Dermis blood vessel endothelial cell (primary cell): Measurements from ENCODE around the gene CDV3. TPM values are rescaled to one million over a fixed set of nuclear protein-coding genes. Genes with fewer than 3 reads are reported as not detected.
"Not testable (repeated sequence)": the region's sequence is repeated elsewhere in the genome, so short reads cannot be mapped to it uniquely, and the experiment has no call there.

Experiments used
- DNase-seq: peaks from one replicate; pipeline ENCODE4 v3.0.0; 2010
- total RNA-seq: library from RNA; depleted of rRNA; stranded (reverse); fragments of >200 nt; gene quantifications from 2 replicates; pipeline ENCODE4 v1.2.3, GENCODE V29; 2014

The CDV3 gene, protein sequence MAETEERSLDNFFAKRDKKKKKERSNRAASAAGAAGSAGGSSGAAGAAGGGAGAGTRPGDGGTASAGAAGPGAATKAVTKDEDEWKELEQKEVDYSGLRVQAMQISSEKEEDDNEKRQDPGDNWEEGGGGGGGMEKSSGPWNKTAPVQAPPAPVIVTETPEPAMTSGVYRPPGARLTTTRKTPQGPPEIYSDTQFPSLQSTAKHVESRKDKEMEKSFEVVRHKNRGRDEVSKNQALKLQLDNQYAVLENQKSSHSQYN
- 226 and 279 TPM in 2 replicates for total RNA-seq

DNA sequence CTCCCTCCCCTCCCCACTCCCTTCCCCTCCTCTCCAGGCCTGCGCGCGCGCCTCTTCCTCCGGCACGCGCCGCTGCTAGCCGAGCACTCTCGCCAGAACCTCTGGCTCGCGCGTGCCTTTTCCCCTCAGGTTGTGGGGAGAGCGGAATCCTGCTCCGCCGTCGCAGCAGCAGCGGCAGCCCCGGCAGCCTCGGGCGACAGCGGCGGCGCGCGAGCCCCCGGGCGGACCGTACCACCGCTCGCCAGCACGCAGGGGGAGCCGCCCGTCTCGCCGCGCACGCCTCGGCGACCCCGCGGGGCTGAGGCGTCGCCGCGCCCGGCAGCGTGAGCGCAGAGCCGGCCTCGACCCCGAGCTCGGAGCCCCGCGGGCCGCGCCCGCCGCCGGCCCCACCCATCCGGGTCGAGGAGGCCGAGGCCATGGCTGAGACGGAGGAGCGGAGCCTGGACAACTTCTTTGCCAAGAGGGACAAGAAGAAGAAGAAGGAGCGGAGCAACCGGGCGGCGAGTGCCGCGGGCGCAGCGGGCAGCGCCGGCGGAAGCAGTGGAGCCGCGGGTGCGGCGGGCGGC lies at the start of gene CDV3:
CDV3 (plus strand) TSS at position 58 of the 566 bp plus-strand sequence; CDS start at position 417, 359 bp downstream.
- DNase-seq: no peak

DNA sequence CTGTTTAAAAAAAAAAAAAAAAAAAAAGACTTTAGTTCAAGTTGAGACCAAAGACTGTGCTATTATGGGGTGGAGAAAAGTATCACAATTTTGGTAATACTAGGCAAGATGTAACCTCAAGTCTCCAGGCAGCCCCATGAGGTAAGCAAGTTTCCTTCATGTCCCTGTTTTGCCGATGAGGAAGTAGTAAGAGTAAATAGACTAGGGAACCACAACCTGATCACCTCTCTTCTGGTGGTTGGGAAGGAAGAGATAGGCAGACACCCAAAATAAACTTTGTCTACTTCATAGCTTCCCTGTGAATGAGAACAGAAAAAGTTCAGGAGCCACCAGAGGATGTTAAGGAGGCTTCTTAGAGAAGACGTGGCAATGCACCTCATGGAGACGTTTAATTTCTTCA lies 49.7 kb upstream of the CDV3 start:
- not testable (repeated sequence) for DNase-seq

DNA sequence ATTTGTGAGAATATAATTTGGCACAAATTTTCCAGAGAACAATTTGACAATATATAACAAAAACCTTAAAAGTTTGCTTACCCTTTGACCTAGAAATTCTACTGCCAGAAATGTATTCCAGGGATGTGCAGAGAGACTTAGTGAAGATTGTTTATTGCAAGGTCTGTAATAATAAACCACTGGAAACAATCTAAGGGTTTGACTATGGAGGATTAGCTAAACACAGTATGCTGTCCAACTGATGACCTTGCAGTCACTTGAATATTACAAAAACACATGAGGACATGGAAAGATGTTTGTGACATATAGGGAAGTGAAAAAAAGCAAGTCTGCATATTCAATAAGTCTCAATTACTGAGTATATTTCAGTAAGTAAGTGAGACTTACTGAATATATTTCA lies 48.1 kb upstream of the CDV3 start:
- no peak for DNase-seq

DNA sequence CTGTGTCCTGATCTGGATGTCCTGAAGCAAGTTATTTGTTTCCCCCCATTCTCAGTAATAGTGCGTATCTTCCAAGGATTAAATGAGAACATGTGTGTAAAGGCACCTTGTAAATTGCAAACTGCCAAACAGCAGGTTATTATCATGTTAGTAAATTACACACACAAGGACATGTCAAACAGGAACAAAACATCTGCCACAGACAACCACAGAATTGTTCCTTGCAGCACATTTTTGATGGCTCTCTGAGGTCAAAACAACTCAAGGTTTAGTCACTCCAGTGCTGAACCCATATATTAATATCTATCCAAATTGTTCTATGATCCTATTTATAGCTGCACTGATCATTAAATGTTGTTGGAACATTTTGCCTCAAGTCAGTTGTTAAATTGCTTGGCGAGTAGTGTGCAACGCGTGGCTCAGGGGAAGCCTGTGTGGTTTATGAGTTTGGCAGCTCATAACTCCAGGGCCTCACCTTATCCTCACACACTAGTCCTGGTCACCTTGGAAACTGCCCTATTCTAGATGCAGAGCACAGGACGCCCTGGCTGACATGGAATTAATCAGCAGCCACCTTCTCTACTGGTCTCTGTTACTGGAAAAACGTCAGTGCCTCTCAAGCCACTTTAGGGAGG lies 46.3 kb upstream of the CDV3 start:
- DNase-seq: no peak

DNA sequence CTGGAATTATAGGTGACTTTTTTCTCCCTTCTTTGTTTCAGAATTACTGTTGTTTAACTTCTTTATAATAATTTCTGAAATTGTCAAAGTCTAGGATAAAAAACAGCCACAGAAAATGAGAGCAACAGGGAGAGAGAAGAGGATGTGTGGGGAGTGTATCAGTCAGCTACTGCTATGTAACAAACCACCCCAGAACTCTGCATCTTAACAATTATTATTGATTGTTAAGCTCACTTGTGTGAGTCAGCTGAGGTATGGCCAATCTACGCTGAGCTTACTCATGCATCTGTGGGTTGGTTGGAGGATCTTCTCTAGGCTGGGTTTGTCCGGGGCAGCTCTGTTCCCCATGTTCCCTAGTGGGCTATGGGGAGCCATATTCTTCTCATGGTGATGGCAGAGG lies 43.7 kb upstream of the CDV3 start:
- DNase-seq: no peak

DNA sequence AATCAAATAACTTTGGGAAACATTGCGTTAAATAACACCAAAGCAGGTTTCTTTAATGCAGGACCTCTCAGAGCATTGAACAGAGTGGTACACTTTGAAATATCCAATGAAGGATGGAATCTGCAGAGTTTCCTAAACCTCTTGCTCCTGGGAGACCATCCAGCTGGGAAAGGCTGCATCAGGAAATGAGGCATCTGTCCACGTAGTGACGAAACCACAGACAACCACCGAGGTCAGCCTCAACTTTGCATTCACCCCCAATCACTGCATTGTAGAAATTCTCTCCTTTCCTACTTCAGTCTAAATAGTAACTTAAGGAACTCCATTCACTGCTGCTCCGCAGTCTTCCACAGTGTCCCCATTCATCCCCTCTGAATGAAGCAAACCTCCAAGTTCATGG lies 41.5 kb upstream of the CDV3 start:
- DNase-seq: peak; percentile 71

DNA sequence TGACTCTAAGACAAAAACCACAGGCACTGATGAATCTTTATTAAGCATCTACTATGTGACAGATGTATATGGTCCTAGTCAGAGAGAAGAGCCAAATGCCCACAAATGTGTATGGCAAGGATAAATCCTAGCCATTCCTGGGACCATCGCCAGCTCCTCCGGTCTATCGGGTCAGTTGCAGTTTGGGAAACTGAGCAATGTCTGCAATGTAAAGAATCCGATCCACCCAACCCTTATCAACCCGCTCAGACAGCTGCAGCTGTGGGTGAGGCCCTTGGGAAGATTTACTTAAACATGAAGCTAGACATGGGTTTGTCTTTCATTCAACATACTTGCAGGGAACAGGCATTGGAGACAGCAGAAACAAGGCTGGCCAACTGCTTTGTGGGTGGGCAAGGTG lies 40.5 kb upstream of the CDV3 start:
- no peak for DNase-seq

DNA sequence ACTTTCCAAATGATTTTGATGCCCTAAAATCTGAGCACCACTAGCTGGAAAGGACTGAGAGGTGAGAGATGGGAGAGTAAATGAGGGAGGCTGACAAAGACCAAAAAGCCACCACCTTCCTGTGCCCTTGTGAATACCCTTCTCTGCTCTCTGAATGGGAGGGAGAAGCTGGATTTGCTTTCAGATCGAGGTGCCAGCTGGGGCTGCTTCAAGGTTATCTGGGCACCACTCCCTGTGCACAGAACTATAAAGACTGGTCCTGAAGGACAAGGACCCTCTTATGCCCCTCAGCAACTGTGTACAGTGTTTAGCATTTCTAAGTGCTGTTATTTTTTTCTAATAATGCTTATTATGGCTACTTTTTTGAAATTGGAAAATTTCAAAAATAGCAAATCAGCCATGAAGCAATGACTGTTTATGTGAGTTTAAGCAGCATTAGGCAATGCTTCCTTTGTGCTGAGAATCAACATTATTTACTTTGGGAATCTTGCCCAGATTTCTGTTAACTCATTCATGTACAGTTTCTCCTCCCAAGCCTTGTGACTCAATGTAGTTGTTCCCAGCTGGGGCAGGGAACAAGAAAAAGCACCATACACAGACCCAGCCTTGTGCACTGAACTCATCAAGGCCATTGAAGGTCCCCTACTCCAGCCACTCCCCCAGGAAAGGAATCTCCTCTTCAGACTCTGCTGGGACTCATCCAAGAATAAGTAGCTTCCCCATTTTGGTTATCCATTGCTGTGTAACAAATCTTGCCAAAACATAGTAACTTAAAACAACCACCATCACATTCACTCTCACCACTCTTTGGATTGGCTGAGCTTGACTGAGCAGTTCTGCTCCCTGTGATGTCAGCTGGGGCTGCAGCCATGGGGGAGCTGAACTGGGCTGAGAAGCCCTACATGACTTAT lies 37.3 kb upstream of the CDV3 start:
- DNase-seq: peak; percentile 79

DNA sequence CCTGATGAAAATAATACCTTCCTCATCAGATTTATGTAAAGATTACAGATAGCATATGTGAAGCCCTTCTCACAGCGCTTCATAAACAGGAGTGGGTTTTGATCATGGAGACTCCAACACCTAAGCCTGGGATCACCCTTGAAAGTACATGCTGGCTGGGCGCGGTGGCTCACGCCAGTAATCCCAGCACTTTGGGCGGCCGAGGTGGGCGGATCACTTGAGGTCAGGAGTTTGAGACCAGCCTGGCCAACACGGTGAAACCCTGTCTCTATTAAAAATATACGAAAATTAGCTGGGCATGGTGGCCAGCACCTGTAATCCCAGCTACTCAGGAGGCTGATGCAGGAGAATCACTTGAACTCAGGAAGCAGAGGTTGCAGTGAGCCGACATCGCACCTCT lies 36.4 kb upstream of the CDV3 start:
- DNase-seq: not testable (repeated sequence)

DNA sequence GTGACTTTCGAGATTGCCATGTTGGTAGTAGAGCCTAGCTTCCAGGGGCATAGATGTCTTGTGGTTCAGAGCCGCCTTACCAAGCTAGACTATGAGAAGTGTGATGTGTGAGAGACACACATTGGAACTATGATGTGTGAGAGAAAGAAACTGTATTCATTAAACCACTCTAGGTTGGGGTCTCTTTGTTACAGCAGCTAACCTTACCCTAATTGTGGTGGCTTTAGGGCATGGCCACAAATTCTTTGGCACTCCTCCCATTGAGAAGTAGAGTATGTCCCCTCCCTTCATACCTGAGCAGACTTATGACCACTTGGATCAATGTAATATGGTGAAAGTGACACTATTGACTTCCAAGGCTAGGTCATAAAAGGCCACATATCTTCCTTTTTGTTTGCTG lies 35.3 kb upstream of the CDV3 start:
- no peak for DNase-seq

DNA sequence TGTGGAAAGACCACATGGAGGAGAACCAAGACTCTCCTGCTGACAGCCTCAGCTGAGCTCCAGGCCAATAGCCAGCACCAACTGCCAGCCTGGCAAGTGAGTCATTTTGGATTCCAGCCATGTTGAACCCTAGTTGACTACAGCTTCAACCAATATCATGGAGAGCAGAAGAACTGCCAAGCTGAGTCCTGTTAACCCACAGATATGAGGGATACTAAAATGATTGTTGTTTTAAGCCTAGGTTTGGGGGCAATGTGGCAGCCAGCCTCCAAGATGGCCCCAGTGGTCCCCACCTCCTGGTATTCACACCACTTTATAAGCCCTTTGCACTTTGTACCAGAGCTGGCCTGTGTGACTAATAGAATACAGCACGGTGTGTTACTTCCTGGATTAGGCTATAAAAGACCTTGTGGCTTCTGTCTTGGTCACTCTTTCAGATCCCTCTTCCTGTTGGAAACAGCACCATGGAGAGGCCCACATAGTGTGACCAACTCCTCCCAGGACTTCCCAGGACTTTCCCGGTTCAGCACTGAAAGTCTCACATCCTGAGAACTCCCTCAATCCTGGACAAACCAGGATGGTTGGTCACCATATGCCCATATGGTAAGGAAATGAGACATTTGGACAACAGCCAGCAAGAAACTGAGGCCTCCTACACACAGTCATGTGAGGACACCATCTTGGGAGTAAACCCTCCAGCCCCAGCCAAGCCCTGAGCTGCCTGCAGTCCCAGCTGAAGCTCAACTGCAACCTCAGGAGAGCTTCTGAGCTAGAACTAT lies 32.4 kb upstream of the CDV3 start:
- DNase-seq: peak; percentile 86

DNA sequence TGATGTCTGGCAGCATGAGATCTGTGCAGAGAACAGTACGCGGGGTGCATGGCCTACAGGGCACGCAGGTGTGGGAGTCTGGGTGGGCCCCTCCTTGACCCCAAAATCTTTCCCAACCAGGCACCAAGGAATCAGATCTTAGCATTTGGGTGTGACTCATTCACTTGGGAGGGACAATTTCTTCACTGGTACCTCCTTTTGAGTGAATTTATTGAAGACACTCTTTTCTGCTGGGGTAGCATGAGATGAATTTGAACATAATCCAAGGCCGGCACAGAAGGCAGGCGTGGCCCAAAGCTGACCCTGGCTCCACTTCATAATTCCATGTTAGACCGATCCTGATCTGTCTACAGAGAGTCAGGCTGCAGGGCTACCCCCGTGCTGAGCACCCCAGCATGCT lies 30.6 kb upstream of the CDV3 start:
- DNase-seq: no peak

DNA sequence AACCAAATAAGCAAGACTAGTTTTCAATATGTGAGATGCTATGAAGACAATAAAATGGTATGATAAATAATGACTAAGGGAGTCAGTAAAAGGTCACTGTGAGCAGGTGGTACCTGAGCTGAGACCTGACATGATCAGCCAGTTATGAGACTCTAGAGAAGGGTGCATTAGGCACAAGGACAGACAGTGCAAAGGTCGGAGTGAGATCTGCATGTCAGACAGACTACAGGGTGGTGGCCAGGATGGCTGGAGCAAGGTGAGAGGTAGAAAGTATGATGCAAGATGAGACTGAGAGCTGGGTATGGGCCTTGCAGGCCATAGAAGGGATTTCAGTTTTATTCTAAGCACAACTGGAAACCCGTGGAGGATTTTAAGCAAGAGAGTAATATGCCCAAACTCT lies 28.5 kb upstream of the CDV3 start:
- not testable (repeated sequence) for DNase-seq

DNA sequence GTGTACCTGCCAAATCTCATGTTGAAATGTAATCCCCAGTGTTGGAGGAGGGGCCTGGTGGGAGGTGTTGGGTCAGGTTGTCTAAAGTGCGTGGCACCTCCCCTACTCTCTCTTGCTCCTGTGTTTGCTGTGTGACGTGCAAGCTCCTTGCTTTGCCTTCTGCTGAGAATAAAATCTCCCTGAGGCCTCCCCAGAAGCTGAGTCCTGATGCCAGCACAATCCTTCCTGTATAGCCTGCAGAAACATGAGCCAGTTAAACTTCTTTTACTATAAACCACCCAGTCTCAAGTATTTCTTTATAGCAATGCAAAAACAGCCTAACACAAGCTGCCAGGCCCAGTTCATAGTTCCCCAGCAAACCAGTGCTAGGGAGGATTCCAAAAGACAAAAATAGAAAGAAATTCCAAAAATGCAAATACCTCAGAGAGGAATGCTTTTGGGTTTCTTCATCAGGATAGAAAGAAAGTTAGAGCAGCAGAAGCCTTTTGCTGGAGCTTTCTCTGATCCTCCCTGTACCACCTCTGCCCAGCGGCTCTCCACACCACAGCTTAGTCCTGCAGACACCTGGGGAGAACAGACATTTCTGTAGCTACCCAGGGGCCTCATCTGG lies 25.9 kb upstream of the CDV3 start:
- no peak for DNase-seq

DNA sequence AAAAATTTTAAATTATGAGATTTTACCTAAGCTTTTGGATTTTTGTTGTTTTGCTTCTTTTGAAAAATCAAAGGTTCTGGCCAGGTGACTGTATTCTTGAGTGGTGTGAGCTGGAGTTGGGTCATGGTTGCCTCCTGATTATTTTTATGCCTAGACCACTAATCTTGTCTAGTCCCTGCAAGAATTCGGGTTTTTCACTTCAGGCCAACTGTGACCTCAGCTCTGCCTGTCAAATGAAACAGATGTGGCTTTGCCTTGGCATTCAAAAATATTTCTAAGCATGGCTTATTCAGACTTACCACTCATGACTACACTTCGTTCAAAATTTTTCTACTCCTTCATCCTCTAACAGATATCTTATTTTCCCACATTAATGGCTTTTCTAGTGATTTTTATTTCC lies 25.4 kb upstream of the CDV3 start:
- DNase-seq: no peak

DNA sequence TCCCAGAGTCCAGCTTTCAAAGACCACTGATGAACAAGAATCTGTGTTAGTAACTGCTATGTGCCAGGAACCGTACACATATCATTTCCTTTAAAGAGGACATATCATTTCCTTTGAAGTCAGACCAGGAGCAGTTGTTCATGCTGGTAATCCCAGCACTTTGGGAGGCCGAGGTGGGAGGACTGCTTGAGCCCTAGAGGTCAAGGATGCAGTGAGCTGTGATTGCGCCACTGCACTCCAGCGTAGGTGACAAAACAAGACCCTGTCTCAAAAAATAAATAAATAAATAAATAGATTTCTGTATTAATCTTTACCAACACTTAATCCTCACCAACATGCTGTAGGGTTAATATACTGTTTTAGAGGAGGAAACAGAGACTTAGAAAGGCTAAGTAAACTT lies 23.9 kb upstream of the CDV3 start:
- DNase-seq: no peak

DNA sequence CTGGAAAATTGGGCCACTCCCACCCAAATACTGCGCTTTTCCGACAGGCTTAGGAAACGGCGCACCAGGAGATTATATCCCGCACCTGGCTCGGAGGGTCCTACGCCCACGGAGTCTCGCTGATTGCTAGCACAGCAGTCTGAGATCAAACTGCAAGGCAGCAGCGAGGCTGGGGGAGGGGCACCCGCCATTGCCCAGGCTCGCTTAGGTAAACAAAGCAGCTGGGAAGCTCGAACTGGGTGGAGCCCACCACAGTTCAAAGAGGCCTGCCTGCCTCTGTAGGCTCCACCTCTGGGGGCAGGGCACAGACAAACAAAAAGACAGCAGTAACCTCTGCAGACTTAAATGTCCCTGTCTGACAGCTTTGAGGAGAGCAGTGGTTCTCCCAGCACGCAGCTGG lies 21.9 kb upstream of the CDV3 start:
- not testable (repeated sequence) for DNase-seq

DNA sequence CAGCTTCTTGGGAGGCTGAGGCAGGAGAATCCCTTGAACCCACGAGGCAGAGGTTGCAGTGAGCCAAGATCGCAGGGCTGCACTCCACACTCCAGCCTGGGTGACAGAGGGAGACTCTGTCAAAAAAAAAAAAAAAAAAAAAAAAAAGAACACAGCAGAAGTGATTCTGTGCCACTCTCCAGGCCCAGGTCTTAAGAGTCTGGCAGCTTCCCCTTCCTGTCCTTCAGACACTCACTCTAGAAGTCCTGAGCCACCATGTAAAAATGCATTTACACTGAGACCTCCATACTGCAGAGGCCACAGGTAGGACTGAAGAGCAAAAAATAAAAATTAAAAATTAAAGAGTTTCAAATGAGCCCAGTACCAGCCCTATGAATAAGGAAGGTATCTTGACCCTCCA lies 11.8 kb upstream of the CDV3 start:
- no peak for DNase-seq

DNA sequence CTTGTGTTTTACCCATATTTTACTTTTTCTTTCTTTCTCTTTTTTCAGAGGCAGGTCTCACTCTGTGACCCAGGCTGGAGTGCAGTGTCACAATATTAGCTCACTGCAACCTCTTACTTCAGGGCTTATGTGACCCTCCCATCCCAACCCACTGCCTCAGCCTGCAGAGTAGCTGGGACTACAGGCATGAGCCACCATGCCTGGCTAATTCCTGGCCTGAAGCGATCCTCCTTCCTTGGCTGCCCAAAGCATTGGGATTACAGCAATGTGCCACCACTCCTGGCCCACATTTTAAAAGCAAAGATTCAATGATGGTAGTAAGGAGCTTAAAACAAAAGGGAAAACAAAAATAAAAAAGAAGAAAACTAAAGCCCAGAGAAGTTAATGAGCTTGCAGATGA lies 11.1 kb upstream of the CDV3 start:
- DNase-seq: no peak

DNA sequence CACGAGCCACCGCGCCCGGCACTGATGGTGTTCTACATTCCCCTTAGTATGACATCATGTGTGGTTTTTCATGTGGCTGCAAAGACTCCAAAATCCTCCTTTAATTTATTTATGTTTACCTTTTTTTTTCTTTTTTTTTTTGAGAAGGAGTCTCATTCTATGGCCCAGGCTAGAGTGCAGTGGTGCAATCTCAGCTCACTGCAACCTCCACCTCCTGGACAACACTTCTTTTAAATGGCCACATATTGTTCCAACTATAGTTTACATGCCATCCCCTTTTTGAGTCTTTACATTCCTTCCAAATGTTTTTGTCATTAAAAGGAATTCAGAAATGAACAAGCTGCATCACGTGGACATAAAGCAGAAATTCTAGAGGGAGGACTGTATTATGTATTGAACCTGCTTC lies 10.3 kb upstream of the CDV3 start:
- no peak for DNase-seq

DNA sequence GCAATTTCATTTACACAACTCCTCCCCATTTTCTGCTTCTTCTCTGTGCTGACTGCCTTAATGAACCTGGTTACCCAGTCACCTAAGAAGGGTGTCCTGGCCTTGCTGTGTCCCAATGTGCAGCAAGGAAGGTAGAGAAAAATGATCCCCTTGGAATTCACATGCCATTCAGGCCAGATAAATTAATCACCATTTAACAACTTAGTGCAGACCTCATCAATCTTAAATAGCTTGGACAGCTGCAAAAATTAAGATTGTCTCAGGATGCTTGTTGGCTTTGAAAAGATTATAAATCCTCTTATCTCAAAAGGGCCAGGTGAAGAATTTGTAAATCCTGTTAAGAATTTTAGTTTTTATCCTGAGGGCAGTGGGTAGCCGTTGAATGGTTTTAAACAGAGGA lies 9.7 kb upstream of the CDV3 start:
- DNase-seq: no peak
